Fibroblast of villous mesenchyme (primary cell): ENCODE data around the gene PCBP3. TPM values are rescaled to one million over a fixed set of nuclear protein-coding genes. Genes with fewer than 3 reads are reported as not detected.
A peak's percentile ranks its signal among the peaks of the same experiment; 100 is the strongest.

Experiments used
- DNase-seq: peaks from one replicate; pipeline ENCODE4 v3.0.0-alpha.2; 2010; ENCODE audit warnings: low read depth
- H3K4me3 ChIP-seq: 2 replicates; pipeline ENCODE4 v1.5.1; 2011; ENCODE audit warnings: low read depth, mild to moderate bottlenecking, low read length
- CTCF ChIP-seq: IDR thresholded peaks from 2 replicates; pipeline ENCODE4 v1.5.1; 2012; ENCODE audit warnings: low read depth, mild to moderate bottlenecking, low read length; ENCODE audit not compliant: insufficient read depth
- total RNA-seq: library from RNA; depleted of rRNA; stranded (reverse); fragments of >200 nt; gene quantifications from 2 replicates; pipeline ENCODE4 v1.2.3, GENCODE V29; 2012

The PCBP3 gene
- total RNA-seq, 1 donor = 1.3 TPM

GRCh38 chr21:45935628-45936027 is 292.1 kb downstream of the PCBP3 start:
- peak; percentile 18 for DNase-seq
- no peak for TF ChIP-seq CTCF
- no peak overlapping the region for H3K4me3 ChIP-seq

- no peak overlapping the region for H3K4me3 ChIP-seq
- no peak for TF ChIP-seq CTCF
- DNase-seq = no peak
Observed at GRCh38 chr21:45937721-45938452, 294.4 kb downstream of the PCBP3 start.

- DNase-seq = no peak
- no peak for TF ChIP-seq CTCF
Observed at GRCh38 chr21:45938453-45938755, 294.9 kb downstream of the PCBP3 start.

GRCh38 chr21:45938811-45939520 is 295.4 kb downstream of the PCBP3 start:
- TF ChIP-seq CTCF = no peak
- no peak overlapping the region for H3K4me3 ChIP-seq
- DNase-seq = no peak

More at GRCh38 chr21:45938453-45938755, 294.9 kb downstream of the PCBP3 start:
- H3K4me3 ChIP-seq = no peak overlapping the region

GRCh38 chr21:45939521-45940045 is 296.1 kb downstream of the PCBP3 start:
- TF ChIP-seq CTCF = no peak

GRCh38 chr21:45940091-45940490 is 296.6 kb downstream of the PCBP3 start:
- no peak overlapping the region for H3K4me3 ChIP-seq
- DNase-seq = no peak
- no peak for TF ChIP-seq CTCF

More at GRCh38 chr21:45939521-45940045, 296.1 kb downstream of the PCBP3 start:
- no peak for DNase-seq
- H3K4me3 ChIP-seq = no peak overlapping the region
